SK-N-SH (cell line): Measurements from ENCODE around the gene HTRA2. TPM values are rescaled to one million over a fixed set of nuclear protein-coding genes. Genes with fewer than 3 reads are reported as not detected.

Experiments
- CTCF ChIA-PET: fragments of 300-600, 350-600 bp; formaldehyde crosslinking; extraction: SDS; loops from one replicate; lab custom pipeline; 2021; lab: Yijun Ruan, JAX
- POLR2A ChIA-PET: fragments of 350-600 bp; sonication (Branson Sonifier 250); formaldehyde crosslinking; extraction: SDS; loops from one replicate; lab custom pipeline; 2020; ENCODE audit warnings: antibody characterized with exemption, inconsistent platforms; lab: Yijun Ruan, JAX
- DNase-seq: peaks from one replicate; pipeline ENCODE4 v3.0.0; 2012
- H2AFZ ChIP-seq: fragments of 200-600 bp; sonication (generic); 2 replicates; pipeline ENCODE4 v1.8.1; 2016; ENCODE audit warnings: antibody characterized with exemption, mild to moderate bottlenecking, low read depth
- H3F3A ChIP-seq: fragments of 200-600 bp; sonication (generic); replicated peaks from 2 replicates; pipeline ENCODE3; 2016; ENCODE audit warnings: antibody characterized with exemption, mild to moderate bottlenecking; ENCODE audit not compliant: insufficient read depth
- H3K27ac ChIP-seq, 2 experiments: fragments of 200-500 bp in 1 of 2; fragments of 200-600 bp in 1 of 2; sonication (Bioruptor generic) in 1 of 2; sonication (generic), shearing (Covaris generic) in 1 of 2; 2 replicates each; pipeline versions ENCODE4 v1.5.1 to v1.6.1; 2014 to 2016; ENCODE audit warnings: low read depth in 2 of 2, inconsistent platforms in 1 of 2, low read length in 1 of 2, mild to moderate bottlenecking in 1 of 2, mixed read lengths in 1 of 2
- H3K27me3 ChIP-seq: fragments of 200-600 bp; sonication (generic), shearing (Covaris generic); 2 replicates; pipeline ENCODE4 v1.6.1; 2016; ENCODE audit warnings: mixed run types; ENCODE audit not compliant: insufficient read depth
- H3K36me3 ChIP-seq, 2 experiments: fragments of 200-500 bp in 1 of 2; fragments of 200-600 bp in 1 of 2; sonication (Bioruptor generic) in 1 of 2; sonication (generic) in 1 of 2; replicated peaks in 1 of 2; 2 replicates each; pipeline versions ENCODE3 to v1.5.1; 2014 to 2016; ENCODE audit warnings: low read length in 1 of 2, mild to moderate bottlenecking in 1 of 2; ENCODE audit not compliant: insufficient read depth in 2 of 2, control insufficient read depth in 1 of 2
- H3K4me1 ChIP-seq, 2 experiments: fragments of 200-500 bp in 1 of 2; fragments of 200-600 bp in 1 of 2; sonication (Bioruptor generic) in 1 of 2; sonication (generic), shearing (Covaris generic) in 1 of 2; 2 replicates each; pipeline versions ENCODE4 v1.5.1 to v1.6.1; 2014 to 2016; ENCODE audit warnings: low read depth in 1 of 2, low read length in 1 of 2, mixed run types in 1 of 2; ENCODE audit not compliant: insufficient read depth in 2 of 2, control insufficient read depth in 1 of 2
- H3K4me2 ChIP-seq: fragments of 200-600 bp; sonication (generic), shearing (Covaris generic); 2 replicates; pipeline ENCODE4 v1.6.1; 2017; ENCODE audit warnings: mixed run types
- H3K4me3 ChIP-seq, 2 experiments: fragments of 200-500 bp in 1 of 2; fragments of 200-600 bp in 1 of 2; sonication (Bioruptor generic) in 1 of 2; sonication (generic), shearing (Covaris generic) in 1 of 2; 2 replicates each; pipeline versions ENCODE4 v1.5.1 to v1.8.1; 2014 to 2016; ENCODE audit warnings: low read depth in 2 of 2, inconsistent platforms in 1 of 2, low read length in 1 of 2, mild to moderate bottlenecking in 1 of 2, mixed read lengths in 1 of 2, moderate library complexity in 1 of 2
- H3K79me2 ChIP-seq: fragments of 200-600 bp; sonication (generic); 2 replicates; pipeline ENCODE4 v1.8.1; 2017; ENCODE audit warnings: mild to moderate bottlenecking; ENCODE audit not compliant: insufficient read depth
- H3K9ac ChIP-seq: fragments of 200-600 bp; sonication (generic); 2 replicates; pipeline ENCODE4 v1.6.1; 2017; ENCODE audit warnings: mixed run types
- H3K9me2 ChIP-seq: fragments of 200-600 bp; sonication (generic); 2 replicates; pipeline ENCODE4 v1.6.1; 2017; ENCODE audit warnings: mixed run types
- H3K9me3 ChIP-seq: fragments of 200-600 bp; sonication (generic); 2 replicates; pipeline ENCODE4 v1.6.1; 2017; ENCODE audit warnings: mixed run types, mild to moderate bottlenecking, moderate library complexity
- H4K20me1 ChIP-seq: fragments of 200-600 bp; sonication (generic); 2 replicates; pipeline ENCODE4 v1.6.1; 2017; ENCODE audit warnings: mild to moderate bottlenecking, mixed run types; ENCODE audit not compliant: insufficient read depth
- ELF1 ChIP-seq: IDR thresholded peaks from 2 replicates; pipeline ENCODE4 v1.4.0; 2012
- EP300 ChIP-seq, 2 experiments: IDR thresholded peaks; 2 replicates each; pipeline versions ENCODE4 v1.4.0 to v1.6.1; 2012; ENCODE audit warnings: borderline replicate concordance in 1 of 2, low read depth in 1 of 2, low read length in 1 of 2
- EZH2phosphoT487 ChIP-seq: fragments of 200-600 bp; sonication (generic); IDR thresholded peaks from 2 replicates; pipeline ENCODE4 v1.6.1; 2017; ENCODE audit warnings: low read depth, mixed run types, mild to moderate bottlenecking, antibody characterized with exemption, moderate library complexity, borderline replicate concordance
- FOSL2 ChIP-seq: IDR thresholded peaks from 2 replicates; pipeline ENCODE4 v1.4.0; 2012; ENCODE audit warnings: low read depth, mild to moderate bottlenecking, moderate library complexity, borderline replicate concordance
- GATA2 ChIP-seq: sonication (generic); formaldehyde crosslinking; IDR thresholded peaks from 2 replicates; pipeline ENCODE4 v1.5.0; 2020; ENCODE audit warnings: mild to moderate bottlenecking, missing genetic modification reagents
- MAX ChIP-seq: IDR thresholded peaks from 2 replicates; pipeline ENCODE4 v1.4.0; 2012; ENCODE audit warnings: low read depth
- MXI1 ChIP-seq: IDR thresholded peaks from 2 replicates; pipeline ENCODE4 v1.6.1; 2012; ENCODE audit warnings: mild to moderate bottlenecking, low read depth, low read length, improper control_type of control experiment
- NRF1 ChIP-seq: IDR thresholded peaks from 2 replicates; pipeline ENCODE4 v1.6.1; 2012; ENCODE audit warnings: low read depth, mild to moderate bottlenecking, low read length
- POLR2AphosphoS5 ChIP-seq: IDR thresholded peaks from 2 replicates; pipeline ENCODE4 v1.6.1; 2012; ENCODE audit warnings: low read depth, low read length
- RCOR1 ChIP-seq: fragments of 150-350 bp; IDR thresholded peaks from 2 replicates; pipeline ENCODE4 v1.6.1; 2017; ENCODE audit warnings: antibody characterized with exemption, low read length
- RFX5 ChIP-seq: IDR thresholded peaks from 2 replicates; pipeline ENCODE4 v1.6.1; 2012; ENCODE audit warnings: mild to moderate bottlenecking, improper control_type of control experiment, low read length
- TAF1 ChIP-seq: IDR thresholded peaks from 2 replicates; pipeline ENCODE4 v1.6.1; 2012; ENCODE audit warnings: low read depth, mild to moderate bottlenecking, low read length, moderate library complexity, borderline replicate concordance
- TEAD4 ChIP-seq: IDR thresholded peaks from 2 replicates; pipeline ENCODE4 v1.4.0; 2012; ENCODE audit warnings: mild to moderate bottlenecking, borderline replicate concordance; ENCODE audit not compliant: insufficient read depth
- USF1 ChIP-seq: IDR thresholded peaks from 2 replicates; pipeline ENCODE4 v1.4.0; 2012; ENCODE audit warnings: low read depth, borderline replicate concordance
- WGBS: methylation state at CpG from one replicate; pipeline ENCODE4 v1.1.6; 2017; ENCODE audit warnings: low lambda C conversion rate; 5-methylcytosine and 5-hydroxymethylcytosine counted together
- polyA plus RNA-seq, 3 experiments: library from polyadenylated mRNA; depleted of rRNA; stranded (reverse); fragments of >200 nt; gene quantifications; 2 replicates each; pipeline ENCODE4 v1.2.3, GENCODE V29; 2012
- TF ChIP-seq, protein P1 (sequence below): IDR thresholded peaks from 2 replicates; pipeline ENCODE4 v1.4.0; 2012; ENCODE audit warnings: low read depth, borderline replicate concordance
- TF ChIP-seq, protein P2 (sequence below): fragments of 150-350 bp; IDR thresholded peaks from 2 replicates; pipeline ENCODE4 v1.6.1; 2016; ENCODE audit warnings: mild to moderate bottlenecking, low read depth, low read length

The HTRA2 gene
- polyA plus RNA-seq, 1 of the 3 experiments (the other 2 are of a cell fraction) = 55.7 TPM

DNA sequence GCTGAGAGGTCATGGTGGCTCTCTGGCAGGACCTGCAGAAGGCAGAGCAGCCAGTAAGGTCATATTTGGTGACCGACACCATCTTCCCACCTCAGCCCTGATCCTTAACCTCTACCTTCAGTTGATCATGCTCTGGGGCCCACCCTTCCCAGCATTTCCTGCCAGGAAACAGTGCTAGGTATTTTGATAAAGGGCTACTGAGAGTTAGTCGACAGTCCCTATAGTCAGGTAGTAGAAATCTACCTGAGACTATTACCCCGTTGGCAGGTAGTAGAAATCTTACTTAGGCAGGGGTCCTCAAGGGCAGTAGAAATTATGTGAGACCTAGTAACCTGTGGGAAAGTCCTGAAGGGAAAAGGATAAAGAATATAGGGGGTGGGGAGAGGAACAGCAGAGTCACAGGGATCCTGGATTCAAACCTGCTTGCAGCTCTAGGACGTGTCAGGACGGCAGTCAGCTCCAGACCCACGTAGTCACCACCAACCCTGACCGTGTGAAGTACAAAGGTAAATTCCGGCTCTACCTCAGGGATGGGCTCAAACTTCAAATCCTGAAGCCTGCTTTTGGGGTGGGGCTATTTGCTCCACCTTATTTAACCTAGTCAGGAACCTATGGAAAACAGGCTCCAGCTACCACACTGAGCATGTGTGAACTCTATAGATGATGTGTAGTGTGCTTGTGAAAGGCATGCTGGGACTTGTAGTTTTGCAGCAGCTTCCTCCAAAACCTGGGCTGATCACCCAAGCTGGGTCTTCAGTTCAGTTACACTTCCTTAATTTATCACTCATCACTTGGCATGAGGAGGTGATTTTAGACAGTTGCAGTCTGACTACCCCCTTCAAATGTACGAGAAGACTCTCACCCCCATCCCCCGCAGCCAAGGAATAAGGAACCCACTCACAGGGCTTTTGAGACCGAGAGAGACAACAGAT lies 3.8 kb upstream of the HTRA2 start, which contains the start of gene DQX1:
DQX1 (minus strand) TSS at position 515 of the 932 bp plus-strand sequence; CDS start at position 13, 502 bp downstream.
- Histone ChIP-seq H3K79me2 (peaks cover 35% of the 10 kb centered on the region), H3K4me1 (peaks cover 8 to 15% of the 10 kb centered on the region in 2 experiments), H4K20me1 (no peaks in the 10 kb centered on the region), H3K27ac (no peak within 1 kb of the TSS; a peak in 1 of 4 replicates), H3K9me3 (no peaks in the 10 kb centered on the region), H3K36me3 (peaks cover 22 to 26% of the 10 kb centered on the region in 2 experiments), H3K27me3 (no peaks in the 10 kb centered on the region), H3K4me3 (no peak within 1 kb of the TSS), H2AFZ (no peak within 1 kb of the TSS), H3F3A (peaks cover 3% of the 10 kb centered on the region), H3K9me2 (no peaks in the 10 kb centered on the region), H3K9ac (no peak within 1 kb of the TSS), H3K4me2 (no peak within 1 kb of the TSS)
- ChIA-PET POLR2A (interaction anchor here (0.7 to 1.3 kb wide), 4 partner anchors 8 to 17 kb away, joined by 3 to 5 read pairs (median 3); partner anchors contain the start of gene TLX2), CTCF (interaction anchor here (1.0 to 1.8 kb wide), 4 partner anchors 11 to 43 kb away, joined by 3 to 7 read pairs (median 5); partner anchors contain the start of genes CCDC142, PCGF1, TLX2 and TTC31)
- WGBS = 93% methylated on average over 9 of the region's 11 CpGs
- TF ChIP-seq NRF1 = peak; percentile 44; the same call in 1 of the 2 replicates
- no peak for TF ChIP-seq EZH2phosphoT487
- peak; percentile 52 for DNase-seq

GRCh38 chr2:74526649-74527230 lies 3.0 kb upstream of the HTRA2 start:
- WGBS = 97% methylated on average over 11 of the region's 11 CpGs
- H3K79me2 ChIP-seq = peaks cover 43% of the 10 kb centered on the region
- no peak overlapping the region for H3K9ac ChIP-seq
- H2AFZ ChIP-seq = no peak overlapping the region
- no peak overlapping the region for H3K27ac ChIP-seq
- DNase-seq = no peak
- H3K4me2 ChIP-seq = no peak overlapping the region
- peaks cover 13 to 23% of the 10 kb centered on the region in 2 experiments for H3K4me1 ChIP-seq
- CTCF ChIA-PET = interaction anchor here (1.0 to 1.8 kb wide), 4 partner anchors 12 to 44 kb away, joined by 3 to 7 read pairs (median 5); partner anchors contain the start of genes CCDC142, PCGF1, TLX2 and TTC31
- no peak overlapping the region for H3K4me3 ChIP-seq
- H3K27me3 ChIP-seq = no peaks in the 10 kb centered on the region
- no peak for TF ChIP-seq USF1
- TF ChIP-seq TEAD4 = no peak
- no peak for TF ChIP-seq ELF1
- TF ChIP-seq, protein P1, sequence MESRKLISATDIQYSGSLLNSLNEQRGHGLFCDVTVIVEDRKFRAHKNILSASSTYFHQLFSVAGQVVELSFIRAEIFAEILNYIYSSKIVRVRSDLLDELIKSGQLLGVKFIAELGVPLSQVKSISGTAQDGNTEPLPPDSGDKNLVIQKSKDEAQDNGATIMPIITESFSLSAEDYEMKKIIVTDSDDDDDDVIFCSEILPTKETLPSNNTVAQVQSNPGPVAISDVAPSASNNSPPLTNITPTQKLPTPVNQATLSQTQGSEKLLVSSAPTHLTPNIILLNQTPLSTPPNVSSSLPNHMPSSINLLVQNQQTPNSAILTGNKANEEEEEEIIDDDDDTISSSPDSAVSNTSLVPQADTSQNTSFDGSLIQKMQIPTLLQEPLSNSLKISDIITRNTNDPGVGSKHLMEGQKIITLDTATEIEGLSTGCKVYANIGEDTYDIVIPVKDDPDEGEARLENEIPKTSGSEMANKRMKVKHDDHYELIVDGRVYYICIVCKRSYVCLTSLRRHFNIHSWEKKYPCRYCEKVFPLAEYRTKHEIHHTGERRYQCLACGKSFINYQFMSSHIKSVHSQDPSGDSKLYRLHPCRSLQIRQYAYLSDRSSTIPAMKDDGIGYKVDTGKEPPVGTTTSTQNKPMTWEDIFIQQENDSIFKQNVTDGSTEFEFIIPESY = no peak
- TF ChIP-seq, protein P2, sequence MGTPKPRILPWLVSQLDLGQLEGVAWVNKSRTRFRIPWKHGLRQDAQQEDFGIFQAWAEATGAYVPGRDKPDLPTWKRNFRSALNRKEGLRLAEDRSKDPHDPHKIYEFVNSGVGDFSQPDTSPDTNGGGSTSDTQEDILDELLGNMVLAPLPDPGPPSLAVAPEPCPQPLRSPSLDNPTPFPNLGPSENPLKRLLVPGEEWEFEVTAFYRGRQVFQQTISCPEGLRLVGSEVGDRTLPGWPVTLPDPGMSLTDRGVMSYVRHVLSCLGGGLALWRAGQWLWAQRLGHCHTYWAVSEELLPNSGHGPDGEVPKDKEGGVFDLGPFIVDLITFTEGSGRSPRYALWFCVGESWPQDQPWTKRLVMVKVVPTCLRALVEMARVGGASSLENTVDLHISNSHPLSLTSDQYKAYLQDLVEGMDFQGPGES = no peak
- TF ChIP-seq POLR2AphosphoS5 = no peak
- no peak for TF ChIP-seq TAF1
- no peak for TF ChIP-seq GATA2
- no peak for TF ChIP-seq EP300 (IDR thresholded peaks at IDR 0.05; ENCODE audit: borderline replicate concordance in 1 of 2, low read depth in 1 of 2, low read length in 1 of 2)
- no peak for TF ChIP-seq RFX5
- TF ChIP-seq FOSL2 = no peak
- TF ChIP-seq MAX = no peak
- TF ChIP-seq RCOR1 = no peak
- no peak for TF ChIP-seq NRF1
- no peak for TF ChIP-seq MXI1
- TF ChIP-seq, all 33 proteins: peak for 0
- Histone ChIP-seq H3K9me2 (no peaks in the 10 kb centered on the region), H3K36me3 (peaks cover 22 to 31% of the 10 kb centered on the region in 2 experiments), H3K9me3 (no peaks in the 10 kb centered on the region), H4K20me1 (no peaks in the 10 kb centered on the region), H3F3A (peaks cover 2% of the 10 kb centered on the region)
- POLR2A ChIA-PET = interaction anchor here (0.7 to 1.3 kb wide), 4 partner anchors 9 to 18 kb away, joined by 3 to 5 read pairs (median 3); partner anchors contain the start of gene TLX2
